Measurements from ENCODE around the gene XRCC4. TPM values are rescaled to one million over a fixed set of nuclear protein-coding genes. Genes with fewer than 3 reads are reported as not detected.

The XRCC4 gene
- total and polyA plus RNA-seq, 2 of the 8 experiments (the other 6 are each of a cell fraction or from before 2014, with no cell fraction given) = 3.0 to 8.3 TPM

DNA sequence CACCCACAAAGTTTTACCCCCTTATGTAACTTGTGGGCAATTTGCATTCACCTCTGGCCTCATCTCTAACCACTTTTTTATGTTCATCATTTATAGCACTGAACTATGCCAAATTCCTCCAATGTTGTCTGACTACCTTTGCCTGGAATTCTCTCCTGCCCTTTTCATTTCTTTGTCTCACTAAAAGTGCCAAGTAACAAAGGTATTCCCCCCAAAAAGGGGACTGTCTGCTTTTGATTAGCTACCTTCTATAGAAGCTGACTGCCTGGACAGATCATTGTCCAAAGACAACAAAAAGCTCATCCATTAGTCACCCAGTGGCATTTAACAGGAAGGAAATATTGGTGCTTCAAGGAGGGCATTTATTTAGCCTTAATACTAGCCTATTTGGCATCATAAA, 204.3 kb downstream of the XRCC4 start (continued):
- TF ChIP-seq SIN3A (conservative IDR thresholded peaks at IDR 0.05 in 1 of 2, IDR thresholded peaks at IDR 0.05 in 1 of 2; ENCODE audit: low read depth in 1 of 2, low read length in 2 of 2) (no peak), PHF8 (conservative IDR thresholded peaks at IDR 0.05; ENCODE audit: low read depth, low read length) (no peak), TEAD4 (IDR thresholded peaks at IDR 0.05; ENCODE audit: low read depth, low read length) (no peak), HDAC2 (IDR thresholded peaks at IDR 0.05; ENCODE audit: borderline replicate concordance in 1 of 2, low read depth in 2 of 2, low read length in 2 of 2) (no peak), MAX (IDR thresholded peaks at IDR 0.05) (no peak), TAF7 (optimal IDR thresholded peaks at IDR 0.05; ENCODE audit: borderline replicate concordance, low read depth, low read length) (no peak)
